Esophagus muscularis mucosa (tissue), 4 donors: ENCODE measurements around the gene FRRS1.

Source experiments
- EP300 ChIP-seq: sonication (generic); formaldehyde crosslinking; IDR thresholded peaks from one replicate; pipeline ENCODE4 v1.6.1; 2017; ENCODE audit warnings: antibody characterized with exemption
- POLR2A ChIP-seq: fragments of 450-650 bp; IDR thresholded peaks from one replicate; pipeline ENCODE4 v1.6.1; 2017; ENCODE audit warnings: antibody characterized with exemption, moderate library complexity, mild to moderate bottlenecking, low read depth
- POLR2AphosphoS5 ChIP-seq, 2 donors: sonication (generic); formaldehyde crosslinking; IDR thresholded peaks; one replicate each; pipeline ENCODE4 v1.6.1; 2017; ENCODE audit warnings: antibody characterized with exemption in 2 of 2
- TF ChIP-seq, protein P1 (sequence below), 3 experiments: fragments of 200-600 bp in 2 of 3; fragments of 450-650 bp in 1 of 3; sonication (generic) in 2 of 3; IDR thresholded peaks; one replicate each; pipeline ENCODE4 v1.5.1; 2017 to 2019; ENCODE audit warnings: antibody characterized with exemption in 3 of 3, mild to moderate bottlenecking in 2 of 3, moderate library complexity in 1 of 3

DNA sequence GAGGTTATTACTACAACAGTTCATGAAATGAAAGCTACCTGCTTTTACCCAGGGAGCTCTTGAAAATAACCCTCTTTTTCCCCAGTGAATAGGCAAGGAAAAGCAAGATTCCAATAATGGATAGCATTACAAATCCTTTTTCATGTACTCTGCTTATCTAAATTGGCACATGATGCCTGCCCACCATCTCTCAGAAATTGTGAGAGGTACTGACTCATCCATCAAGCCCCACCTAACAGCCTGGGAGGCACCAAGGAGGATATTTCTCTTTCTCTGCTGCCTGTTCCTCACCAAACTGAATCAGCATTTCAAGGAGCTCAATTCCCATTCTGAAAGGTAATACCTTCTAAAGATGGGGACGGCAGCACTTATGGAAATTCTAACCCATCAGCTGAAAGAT, 86.2 kb downstream of the FRRS1 start:
- TF ChIP-seq, protein P1, sequence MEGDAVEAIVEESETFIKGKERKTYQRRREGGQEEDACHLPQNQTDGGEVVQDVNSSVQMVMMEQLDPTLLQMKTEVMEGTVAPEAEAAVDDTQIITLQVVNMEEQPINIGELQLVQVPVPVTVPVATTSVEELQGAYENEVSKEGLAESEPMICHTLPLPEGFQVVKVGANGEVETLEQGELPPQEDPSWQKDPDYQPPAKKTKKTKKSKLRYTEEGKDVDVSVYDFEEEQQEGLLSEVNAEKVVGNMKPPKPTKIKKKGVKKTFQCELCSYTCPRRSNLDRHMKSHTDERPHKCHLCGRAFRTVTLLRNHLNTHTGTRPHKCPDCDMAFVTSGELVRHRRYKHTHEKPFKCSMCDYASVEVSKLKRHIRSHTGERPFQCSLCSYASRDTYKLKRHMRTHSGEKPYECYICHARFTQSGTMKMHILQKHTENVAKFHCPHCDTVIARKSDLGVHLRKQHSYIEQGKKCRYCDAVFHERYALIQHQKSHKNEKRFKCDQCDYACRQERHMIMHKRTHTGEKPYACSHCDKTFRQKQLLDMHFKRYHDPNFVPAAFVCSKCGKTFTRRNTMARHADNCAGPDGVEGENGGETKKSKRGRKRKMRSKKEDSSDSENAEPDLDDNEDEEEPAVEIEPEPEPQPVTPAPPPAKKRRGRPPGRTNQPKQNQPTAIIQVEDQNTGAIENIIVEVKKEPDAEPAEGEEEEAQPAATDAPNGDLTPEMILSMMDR (IDR thresholded peaks at IDR 0.05), result no peak
- TF ChIP-seq POLR2AphosphoS5 (IDR thresholded peaks at IDR 0.05), result no peak
- TF ChIP-seq POLR2A, result no peak
- TF ChIP-seq EP300, result no peak
